ENCODE measurements around the gene NINL. TPM values are rescaled to one million over a fixed set of nuclear protein-coding genes. Genes with fewer than 3 reads are reported as not detected.

The NINL gene
- total and polyA plus RNA-seq, 2 experiments from 2014 or later: 23.2 to 24.5 TPM

DNA sequence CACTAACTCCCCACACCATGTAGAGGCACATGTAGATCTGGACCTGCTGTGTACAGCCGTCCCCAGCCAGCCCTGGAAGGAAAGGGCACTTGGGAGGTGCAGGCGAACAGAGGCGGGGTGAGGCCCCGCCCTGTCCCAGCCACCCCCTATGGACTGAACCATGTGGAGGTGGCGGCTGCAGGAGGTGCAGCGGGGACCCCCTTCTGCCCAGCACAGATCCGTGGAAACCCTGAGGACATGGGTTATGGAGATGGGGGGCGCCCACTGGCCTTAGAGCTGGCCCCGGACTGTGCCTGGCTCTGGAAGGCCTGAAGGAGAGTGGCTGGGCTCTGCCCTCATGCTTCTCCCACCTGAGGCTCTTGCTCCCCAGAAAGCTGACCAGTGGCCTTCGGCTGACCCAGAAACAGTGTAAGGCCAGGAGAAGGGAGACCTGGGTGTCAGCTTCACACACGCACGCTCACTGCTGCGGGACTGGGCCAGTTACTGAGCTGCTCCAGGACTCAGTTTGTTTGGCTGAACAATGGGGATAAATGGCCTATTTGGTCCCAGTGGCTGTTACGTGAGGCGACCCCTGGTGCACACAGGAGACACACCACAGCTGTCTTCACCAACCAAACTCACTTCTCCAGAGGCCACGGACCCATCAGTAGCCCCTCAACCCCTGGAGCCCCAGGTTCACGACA, 90.7 kb downstream of the NINL start:
- TF ChIP-seq CTCF (IDR thresholded peaks at IDR 0.05; ENCODE audit: poor library complexity): no peak
- TF ChIP-seq EZH2phosphoT487 (IDR thresholded peaks at IDR 0.05; ENCODE audit: low read depth, severe bottlenecking, unreplicated experiment): no peak
- TF ChIP-seq EZH2 (IDR thresholded peaks at IDR 0.05; ENCODE audit: borderline replicate concordance): no peak
- DNase-seq (ENCODE audit: low spot score): no peak

GRCh38 chr20:25493748-25494505, 91.4 kb downstream of the NINL start:
- Histone ChIP-seq H3K4me1 (ENCODE audit: insufficient read depth) (no peaks in the 10 kb centered on the region), H3K4me2 (no peak overlapping the region), H3K27ac (no peak overlapping the region), H3K79me2 (no peaks in the 10 kb centered on the region), H3K27me3 (no peaks in the 10 kb centered on the region), H3K4me3 (no peak overlapping the region), H3K9me2 (replicated peaks; ENCODE audit: insufficient read depth) (no peaks in the 10 kb centered on the region), H2AFZ (no peak overlapping the region), H3K36me3 (replicated peaks; ENCODE audit: insufficient read depth, low read depth) (no peaks in the 10 kb centered on the region), H3K9me3 (ENCODE audit: low read depth) (no peaks in the 10 kb centered on the region), H4K20me1 (ENCODE audit: insufficient read depth, poor library complexity, severe bottlenecking) (no peaks in the 10 kb centered on the region)
- 96% methylated on average over 6 of the region's 10 CpGs for WGBS (ENCODE audit: low lambda C conversion rate, missing lambda C conversion rate)
- DNase-seq (ENCODE audit: low spot score): no peak
- TF ChIP-seq CTCF (IDR thresholded peaks at IDR 0.05; ENCODE audit: poor library complexity) (no peak), EZH2phosphoT487 (IDR thresholded peaks at IDR 0.05; ENCODE audit: low read depth, severe bottlenecking, unreplicated experiment) (no peak), EZH2 (IDR thresholded peaks at IDR 0.05; ENCODE audit: borderline replicate concordance) (no peak)

More for the DNA sequence above, 90.7 kb downstream of the NINL start:
- no peak overlapping the region for H3K4me3 ChIP-seq
- 97% methylated on average over 17 of the region's 17 CpGs for whole genome bisulfite sequencing (ENCODE audit: low lambda C conversion rate, missing lambda C conversion rate)
- H3K36me3 ChIP-seq (replicated peaks; ENCODE audit: insufficient read depth, low read depth): no peaks in the 10 kb centered on the region
- H3K4me2 ChIP-seq: no peak overlapping the region
- no peaks in the 10 kb centered on the region for H3K79me2 ChIP-seq
- no peaks in the 10 kb centered on the region for H4K20me1 ChIP-seq (ENCODE audit: insufficient read depth, poor library complexity, severe bottlenecking)
- no peaks in the 10 kb centered on the region for H3K27me3 ChIP-seq
- no peak overlapping the region for H2AFZ ChIP-seq
- no peaks in the 10 kb centered on the region for H3K4me1 ChIP-seq (ENCODE audit: insufficient read depth)
- no peak overlapping the region for H3K27ac ChIP-seq
- no peaks in the 10 kb centered on the region for H3K9me2 ChIP-seq (replicated peaks; ENCODE audit: insufficient read depth)
- no peaks in the 10 kb centered on the region for H3K9me3 ChIP-seq (ENCODE audit: low read depth)

GRCh38 chr20:25493137-25493536, 92.2 kb downstream of the NINL start:
- H3K79me2 ChIP-seq: no peaks in the 10 kb centered on the region
- no peaks in the 10 kb centered on the region for H3K4me1 ChIP-seq (ENCODE audit: insufficient read depth)
- no peaks in the 10 kb centered on the region for H3K36me3 ChIP-seq (replicated peaks; ENCODE audit: insufficient read depth, low read depth)
- H3K9me3 ChIP-seq (ENCODE audit: low read depth): no peaks in the 10 kb centered on the region
- H3K27me3 ChIP-seq: no peaks in the 10 kb centered on the region
- no peaks in the 10 kb centered on the region for H3K9me2 ChIP-seq (replicated peaks; ENCODE audit: insufficient read depth)
- H4K20me1 ChIP-seq (ENCODE audit: insufficient read depth, poor library complexity, severe bottlenecking): no peaks in the 10 kb centered on the region
- H3K4me3 ChIP-seq: no peak overlapping the region
- no peak overlapping the region for H3K27ac ChIP-seq
- TF ChIP-seq EZH2phosphoT487 (IDR thresholded peaks at IDR 0.05; ENCODE audit: low read depth, severe bottlenecking, unreplicated experiment): no peak
- no peak for TF ChIP-seq CTCF (IDR thresholded peaks at IDR 0.05; ENCODE audit: poor library complexity)
- no peak overlapping the region for H2AFZ ChIP-seq
- 93% methylated on average over 10 of the region's 10 CpGs for WGBS (ENCODE audit: low lambda C conversion rate, missing lambda C conversion rate)
- no peak overlapping the region for H3K4me2 ChIP-seq
- DNase-seq (ENCODE audit: low spot score): no peak
